HL-60 (cell line): ENCODE results near the gene STAMBPL1.
A peak's percentile ranks its signal among the peaks of the same experiment; 100 is the strongest.
"Not testable (repeated sequence)": the region's sequence is repeated elsewhere in the genome, so short reads cannot be mapped to it uniquely, and the experiment has no call there.

ENCODE experiments used
- DNase-seq, 2 experiments: peaks; one replicate each; pipeline ENCODE4 v3.0.0-alpha.2; 2010 to 2020; ENCODE audit warnings: low read depth in 1 of 2, low spot score in 1 of 2
- H3K27ac ChIP-seq: fragments of 250-450 bp; sonication (Bioruptor Pico); replicated peaks from 2 replicates; pipeline ENCODE4 v1.5.1; 2020; ENCODE audit warnings: mild to moderate bottlenecking, moderate library complexity
- H3K27me3 ChIP-seq: fragments of 250-450 bp; sonication (Bioruptor Pico); 2 replicates; pipeline ENCODE4 v1.5.1; 2021; ENCODE audit warnings: mild to moderate bottlenecking, moderate library complexity; ENCODE audit not compliant: insufficient read depth, poor library complexity, severe bottlenecking
- H3K4me3 ChIP-seq: replicated peaks from 2 replicates; pipeline ENCODE4 v1.5.1; 2011; ENCODE audit warnings: mild to moderate bottlenecking, control low read depth, low read length; ENCODE audit not compliant: insufficient read depth
- GABPA ChIP-seq: IDR thresholded peaks from 2 replicates; pipeline ENCODE4 v1.6.1; 2012; ENCODE audit warnings: low read depth
- POLR2AphosphoS5 ChIP-seq: IDR thresholded peaks from 2 replicates; pipeline ENCODE4 v1.6.1; 2012; ENCODE audit warnings: low read depth
- SPI1 ChIP-seq: IDR thresholded peaks from 2 replicates; pipeline ENCODE4 v1.6.1; 2012; ENCODE audit warnings: low read depth, mild to moderate bottlenecking, borderline replicate concordance
- TF ChIP-seq, protein P1 (sequence below): IDR thresholded peaks from 2 replicates; pipeline ENCODE4 v1.6.1; 2012; ENCODE audit warnings: low read depth; ENCODE audit not compliant: insufficient replicate concordance
- TF ChIP-seq, protein P2 (sequence below): IDR thresholded peaks from one replicate; pipeline ENCODE4 v1.5.1; 2011; ENCODE audit warnings: low read length, control low read depth, inconsistent platforms; ENCODE audit not compliant: insufficient read depth

STAMBPL1 gene

DNA sequence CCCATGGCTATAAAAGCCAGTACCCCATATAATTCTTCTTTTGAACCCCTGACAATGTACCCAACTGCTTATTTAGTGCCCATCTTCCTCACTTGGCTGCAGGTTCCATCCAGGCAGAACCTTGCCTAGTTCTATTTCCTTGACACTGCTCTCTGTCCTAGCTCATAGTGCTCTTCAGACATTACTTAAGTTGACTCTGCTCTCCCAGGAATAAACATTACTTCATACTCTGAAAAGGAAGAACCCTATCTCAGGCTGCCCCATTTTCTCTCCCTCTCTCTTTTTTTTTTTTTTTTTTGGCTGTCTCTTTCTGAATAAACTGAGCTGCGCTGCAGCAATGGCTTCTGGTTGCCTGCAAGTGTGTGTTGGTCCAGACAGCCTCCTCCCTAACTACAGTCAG, 51.5 kb downstream of the STAMBPL1 start:
- no peaks in the 10 kb centered on the region for H3K27me3 ChIP-seq
- DNase-seq, result no peak
- H3K27ac ChIP-seq, result no peak overlapping the region
- TF ChIP-seq, protein P1, sequence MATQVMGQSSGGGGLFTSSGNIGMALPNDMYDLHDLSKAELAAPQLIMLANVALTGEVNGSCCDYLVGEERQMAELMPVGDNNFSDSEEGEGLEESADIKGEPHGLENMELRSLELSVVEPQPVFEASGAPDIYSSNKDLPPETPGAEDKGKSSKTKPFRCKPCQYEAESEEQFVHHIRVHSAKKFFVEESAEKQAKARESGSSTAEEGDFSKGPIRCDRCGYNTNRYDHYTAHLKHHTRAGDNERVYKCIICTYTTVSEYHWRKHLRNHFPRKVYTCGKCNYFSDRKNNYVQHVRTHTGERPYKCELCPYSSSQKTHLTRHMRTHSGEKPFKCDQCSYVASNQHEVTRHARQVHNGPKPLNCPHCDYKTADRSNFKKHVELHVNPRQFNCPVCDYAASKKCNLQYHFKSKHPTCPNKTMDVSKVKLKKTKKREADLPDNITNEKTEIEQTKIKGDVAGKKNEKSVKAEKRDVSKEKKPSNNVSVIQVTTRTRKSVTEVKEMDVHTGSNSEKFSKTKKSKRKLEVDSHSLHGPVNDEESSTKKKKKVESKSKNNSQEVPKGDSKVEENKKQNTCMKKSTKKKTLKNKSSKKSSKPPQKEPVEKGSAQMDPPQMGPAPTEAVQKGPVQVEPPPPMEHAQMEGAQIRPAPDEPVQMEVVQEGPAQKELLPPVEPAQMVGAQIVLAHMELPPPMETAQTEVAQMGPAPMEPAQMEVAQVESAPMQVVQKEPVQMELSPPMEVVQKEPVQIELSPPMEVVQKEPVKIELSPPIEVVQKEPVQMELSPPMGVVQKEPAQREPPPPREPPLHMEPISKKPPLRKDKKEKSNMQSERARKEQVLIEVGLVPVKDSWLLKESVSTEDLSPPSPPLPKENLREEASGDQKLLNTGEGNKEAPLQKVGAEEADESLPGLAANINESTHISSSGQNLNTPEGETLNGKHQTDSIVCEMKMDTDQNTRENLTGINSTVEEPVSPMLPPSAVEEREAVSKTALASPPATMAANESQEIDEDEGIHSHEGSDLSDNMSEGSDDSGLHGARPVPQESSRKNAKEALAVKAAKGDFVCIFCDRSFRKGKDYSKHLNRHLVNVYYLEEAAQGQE, result no peak
- TF ChIP-seq SPI1 (no peak), GABPA (no peak), POLR2AphosphoS5 (no peak)
- TF ChIP-seq, protein P2, sequence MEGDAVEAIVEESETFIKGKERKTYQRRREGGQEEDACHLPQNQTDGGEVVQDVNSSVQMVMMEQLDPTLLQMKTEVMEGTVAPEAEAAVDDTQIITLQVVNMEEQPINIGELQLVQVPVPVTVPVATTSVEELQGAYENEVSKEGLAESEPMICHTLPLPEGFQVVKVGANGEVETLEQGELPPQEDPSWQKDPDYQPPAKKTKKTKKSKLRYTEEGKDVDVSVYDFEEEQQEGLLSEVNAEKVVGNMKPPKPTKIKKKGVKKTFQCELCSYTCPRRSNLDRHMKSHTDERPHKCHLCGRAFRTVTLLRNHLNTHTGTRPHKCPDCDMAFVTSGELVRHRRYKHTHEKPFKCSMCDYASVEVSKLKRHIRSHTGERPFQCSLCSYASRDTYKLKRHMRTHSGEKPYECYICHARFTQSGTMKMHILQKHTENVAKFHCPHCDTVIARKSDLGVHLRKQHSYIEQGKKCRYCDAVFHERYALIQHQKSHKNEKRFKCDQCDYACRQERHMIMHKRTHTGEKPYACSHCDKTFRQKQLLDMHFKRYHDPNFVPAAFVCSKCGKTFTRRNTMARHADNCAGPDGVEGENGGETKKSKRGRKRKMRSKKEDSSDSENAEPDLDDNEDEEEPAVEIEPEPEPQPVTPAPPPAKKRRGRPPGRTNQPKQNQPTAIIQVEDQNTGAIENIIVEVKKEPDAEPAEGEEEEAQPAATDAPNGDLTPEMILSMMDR, result no peak
- no peak overlapping the region for H3K4me3 ChIP-seq

DNA sequence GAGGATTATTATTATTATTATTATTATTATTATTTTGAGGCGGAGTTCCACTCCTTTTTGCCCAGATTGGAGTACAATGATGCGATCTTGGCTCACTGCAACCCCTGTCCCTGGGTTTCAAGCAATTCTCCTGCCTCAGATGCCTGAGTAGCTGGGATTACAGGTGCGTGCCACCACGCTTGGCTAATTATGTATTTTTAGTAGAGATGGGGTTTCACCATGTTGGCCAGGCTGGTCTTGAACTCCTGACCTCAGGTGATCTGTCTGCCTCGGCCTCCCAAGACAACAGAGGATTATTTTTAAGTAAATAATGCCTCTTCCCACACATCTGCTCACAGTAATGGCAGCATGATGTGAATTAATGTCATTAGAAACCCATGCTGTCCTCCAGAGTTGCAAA, 52.0 kb downstream of the STAMBPL1 start:
- not testable (repeated sequence) for DNase-seq, H3K4me3 ChIP-seq, H3K27ac ChIP-seq, H3K27me3 ChIP-seq

DNA sequence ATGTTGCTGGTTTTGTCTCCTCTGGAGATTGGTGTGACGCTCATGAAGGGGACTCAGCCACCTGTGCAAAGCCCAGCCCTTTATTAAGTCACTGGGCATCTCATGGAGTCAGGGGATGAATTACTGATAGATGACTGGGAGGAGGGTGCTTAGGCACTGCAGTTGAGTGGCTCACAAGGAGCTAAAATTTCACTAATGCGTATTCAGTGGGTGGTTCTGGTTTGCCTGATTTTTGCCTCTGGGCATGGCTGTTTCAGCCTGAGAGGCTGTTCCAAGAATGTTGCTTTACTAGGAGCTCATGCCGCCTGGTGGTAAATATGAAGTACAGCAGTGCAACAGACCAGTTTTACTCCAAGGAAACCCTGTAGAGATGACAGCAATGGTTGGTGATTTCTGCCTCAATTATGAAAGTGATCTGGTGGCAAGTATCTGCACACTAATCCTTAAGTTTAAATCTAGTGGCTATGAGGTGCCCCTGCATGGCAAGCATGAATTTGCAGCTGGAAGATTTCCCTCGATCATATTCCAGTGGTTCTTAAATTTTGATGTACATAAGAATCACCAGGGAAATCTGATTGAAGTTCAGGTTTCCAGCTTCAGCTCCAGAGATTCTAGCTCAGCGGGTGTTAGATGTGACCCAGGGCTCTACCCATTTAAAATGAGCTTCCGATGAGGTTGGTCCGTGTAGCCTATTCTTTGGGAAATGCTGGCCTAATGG, 52.7 kb downstream of the STAMBPL1 start:
- TF ChIP-seq, protein P2, result peak; percentile 98
- TF ChIP-seq, protein P1, result no peak
- H3K27ac ChIP-seq, result no peak overlapping the region
- H3K4me3 ChIP-seq, result no peak overlapping the region
- H3K27me3 ChIP-seq, result no peaks in the 10 kb centered on the region
- DNase-seq, result peak in 1 of 2 experiments; percentile 61

DNA sequence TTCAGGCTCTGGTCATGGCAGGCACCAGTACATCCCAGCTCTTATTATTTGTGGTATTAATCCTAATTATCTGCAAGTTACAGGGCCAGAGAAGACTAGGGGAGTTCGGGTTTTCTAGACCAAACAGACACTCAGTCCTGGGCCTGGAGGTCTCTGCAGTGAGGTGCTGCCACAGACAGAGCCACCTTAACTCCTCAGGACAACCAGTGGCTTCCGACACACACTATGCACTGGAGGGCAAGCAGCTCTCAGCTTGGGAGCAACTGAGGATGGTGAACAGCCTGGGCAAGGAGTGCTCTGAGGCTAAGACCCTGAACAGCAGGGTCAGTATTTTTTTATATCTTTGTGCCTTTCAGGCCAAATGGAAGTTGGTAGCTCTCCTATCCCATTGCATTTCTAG, 53.5 kb downstream of the STAMBPL1 start:
- DNase-seq, result no peak
- H3K27me3 ChIP-seq, result no peaks in the 10 kb centered on the region
- TF ChIP-seq, protein P2, result no peak
- TF ChIP-seq GABPA (no peak), POLR2AphosphoS5 (no peak), SPI1 (no peak)
- TF ChIP-seq, protein P1, result no peak
- H3K4me3 ChIP-seq, result no peak overlapping the region
- no peak overlapping the region for H3K27ac ChIP-seq
